DMS153 treated with DMSO at 0.1 percent for 48 hours (cell line): ENCODE results near the gene WBP1L.
"Not testable (repeated sequence)": the region's sequence is repeated elsewhere in the genome, so short reads cannot be mapped to it uniquely, and the experiment has no call there.

ENCODE experiments used
- DNase-seq: peaks from one replicate; lab custom pipeline; 2025; ENCODE audit not compliant: unreplicated experiment; lab: John Stamatoyannopoulos, UW

Gene WBP1L

DNA sequence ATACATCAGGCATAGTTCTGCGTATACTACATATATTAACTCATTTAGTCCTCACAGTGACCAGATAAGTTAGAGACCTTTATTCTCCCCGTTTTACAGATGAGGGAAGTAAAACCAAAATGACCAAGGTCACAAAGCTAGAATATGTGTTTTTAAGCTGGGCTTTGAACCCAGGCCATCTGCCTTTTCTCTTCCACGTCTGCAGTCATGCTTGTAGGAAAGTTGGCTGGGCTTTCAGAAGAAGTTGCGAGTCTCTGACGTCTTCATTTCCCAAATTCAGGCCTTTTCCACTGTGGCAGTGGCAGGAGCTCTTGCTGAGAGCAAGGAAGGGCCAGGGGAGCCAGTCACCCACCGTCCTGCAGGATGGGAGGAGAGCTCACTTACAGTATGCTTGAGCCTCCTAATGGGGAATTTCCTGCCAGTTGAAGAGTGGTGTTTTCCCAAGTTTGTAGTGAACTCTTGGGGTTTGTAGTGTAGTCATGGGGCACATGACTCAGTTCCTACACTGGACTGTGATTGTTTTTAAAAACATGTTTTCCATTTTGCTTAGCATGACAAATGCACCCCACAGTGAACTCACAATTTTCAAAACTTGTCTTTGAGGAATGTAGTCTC lies 59.3 kb downstream of the WBP1L start:
- DNase-seq, result no peak

DNA sequence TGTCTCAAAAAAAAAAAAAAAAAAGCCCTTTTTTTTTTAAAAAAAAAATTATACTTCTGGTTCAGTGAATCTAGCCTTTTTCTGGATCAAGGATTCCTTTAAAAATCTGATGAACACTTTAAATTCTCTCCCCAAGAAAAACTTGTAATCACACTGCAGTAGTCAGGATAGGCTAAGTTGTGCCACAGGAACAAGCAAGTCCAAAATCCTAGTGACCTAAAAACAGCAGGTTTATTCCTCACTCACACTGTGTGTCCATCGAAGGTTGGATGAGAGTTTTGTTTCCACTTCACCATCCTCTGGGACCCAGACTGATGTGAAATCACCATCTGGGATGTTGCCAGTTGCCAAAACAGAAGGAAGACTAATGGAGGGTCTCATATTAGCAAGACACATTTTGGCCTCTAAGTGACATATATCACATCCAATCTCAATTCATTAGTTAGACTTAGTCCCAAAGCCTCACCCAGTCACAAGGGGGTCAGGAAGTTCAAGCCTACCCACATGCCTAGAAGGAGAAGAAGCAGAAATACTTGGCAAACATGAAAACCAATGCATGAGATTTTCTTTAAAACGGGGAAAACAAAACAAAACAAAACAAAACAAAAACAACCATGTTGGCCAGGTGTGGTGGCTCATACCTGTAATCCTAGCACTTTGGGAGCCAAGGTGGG lies 60.8 kb downstream of the WBP1L start:
- no peak for DNase-seq

DNA sequence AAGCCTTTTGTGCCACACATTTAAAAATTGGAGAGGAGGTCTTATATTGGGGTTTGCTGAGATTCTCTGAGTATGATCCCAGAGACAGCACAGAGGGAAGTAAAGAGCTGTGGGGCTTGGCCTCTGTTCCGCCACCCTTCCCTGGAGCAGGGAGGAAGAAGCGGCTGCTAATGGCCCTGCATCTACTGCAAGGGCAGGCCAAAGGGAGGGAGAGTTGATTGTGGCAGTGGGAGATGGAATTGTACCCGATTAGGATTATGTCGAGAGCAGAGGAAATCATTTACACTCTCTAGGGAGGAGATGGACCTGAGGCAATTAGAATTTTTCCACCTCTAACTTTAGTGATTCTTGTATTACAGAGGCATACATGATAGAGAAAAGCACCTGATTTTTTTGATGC lies 64.6 kb downstream of the WBP1L start:
- no peak for DNase-seq

DNA sequence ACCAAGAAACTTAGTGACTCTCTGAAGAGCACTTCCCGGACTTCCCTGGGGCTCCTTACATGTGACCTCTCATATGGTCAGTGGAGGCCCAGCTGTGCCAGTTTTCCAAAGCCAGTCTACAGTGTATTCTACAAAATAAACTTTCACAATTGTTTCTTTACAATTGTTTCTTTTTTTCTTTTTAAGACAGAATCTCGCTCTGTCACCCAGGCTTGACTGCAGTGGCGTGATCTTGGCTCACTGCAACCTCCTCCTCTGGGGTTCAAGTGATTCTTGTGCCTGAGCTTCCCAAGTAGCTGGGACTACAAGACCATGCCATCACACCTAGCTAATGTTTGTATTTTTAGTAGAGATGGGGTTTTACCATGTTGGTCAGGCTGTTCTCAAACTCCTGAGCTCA lies 67.6 kb downstream of the WBP1L start:
- no peak for DNase-seq

DNA sequence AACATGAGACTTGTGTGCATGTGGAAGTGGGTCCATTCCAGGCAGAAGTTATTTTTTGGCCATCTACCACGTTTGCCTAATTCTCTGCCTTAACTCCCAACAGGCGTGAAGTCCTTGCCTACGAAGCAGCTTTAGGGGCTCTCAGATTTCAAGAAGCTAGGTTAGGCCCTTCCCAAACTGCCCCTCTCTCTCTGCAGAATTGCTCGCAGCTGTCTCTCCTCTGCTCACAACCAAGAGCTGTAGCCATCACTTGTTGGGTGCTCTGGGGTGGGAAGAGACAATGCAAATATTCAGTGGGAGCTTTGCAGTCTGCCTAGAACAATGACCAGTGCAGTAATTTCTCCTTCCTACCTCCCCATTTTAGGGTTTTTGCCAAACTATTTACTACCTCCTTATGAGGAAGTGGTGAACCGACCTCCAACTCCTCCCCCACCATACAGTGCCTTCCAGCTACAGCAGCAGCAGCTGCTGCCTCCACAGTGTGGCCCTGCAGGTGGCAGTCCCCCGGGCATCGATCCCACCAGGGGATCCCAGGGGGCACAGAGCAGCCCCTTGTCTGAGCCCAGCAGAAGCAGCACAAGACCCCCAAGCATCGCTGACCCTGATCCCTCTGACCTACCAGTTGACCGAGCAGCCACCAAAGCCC lies 68.6 kb downstream of the WBP1L start:
- no peak for DNase-seq

DNA sequence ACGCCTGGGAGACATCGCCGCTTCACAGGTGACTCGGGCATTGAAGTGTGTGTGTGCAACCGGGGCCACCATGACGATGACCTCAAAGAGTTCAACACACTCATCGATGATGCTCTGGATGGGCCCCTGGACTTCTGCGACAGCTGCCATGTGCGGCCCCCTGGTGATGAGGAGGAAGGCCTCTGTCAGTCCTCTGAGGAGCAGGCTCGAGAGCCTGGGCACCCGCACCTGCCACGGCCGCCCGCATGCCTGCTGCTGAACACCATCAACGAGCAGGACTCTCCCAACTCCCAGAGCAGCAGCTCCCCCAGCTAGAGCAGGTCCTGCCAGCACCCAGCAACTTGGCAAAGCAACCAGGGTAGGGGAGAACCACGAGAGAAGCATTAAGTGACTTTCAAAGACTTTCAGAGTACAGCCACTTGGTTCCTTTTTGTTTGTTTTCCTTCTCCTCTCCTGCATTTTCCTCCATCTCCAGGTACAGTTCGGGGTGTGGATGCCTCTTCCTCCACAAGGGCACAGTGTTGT lies 69.3 kb downstream of the WBP1L start:
- DNase-seq, result no peak

DNA sequence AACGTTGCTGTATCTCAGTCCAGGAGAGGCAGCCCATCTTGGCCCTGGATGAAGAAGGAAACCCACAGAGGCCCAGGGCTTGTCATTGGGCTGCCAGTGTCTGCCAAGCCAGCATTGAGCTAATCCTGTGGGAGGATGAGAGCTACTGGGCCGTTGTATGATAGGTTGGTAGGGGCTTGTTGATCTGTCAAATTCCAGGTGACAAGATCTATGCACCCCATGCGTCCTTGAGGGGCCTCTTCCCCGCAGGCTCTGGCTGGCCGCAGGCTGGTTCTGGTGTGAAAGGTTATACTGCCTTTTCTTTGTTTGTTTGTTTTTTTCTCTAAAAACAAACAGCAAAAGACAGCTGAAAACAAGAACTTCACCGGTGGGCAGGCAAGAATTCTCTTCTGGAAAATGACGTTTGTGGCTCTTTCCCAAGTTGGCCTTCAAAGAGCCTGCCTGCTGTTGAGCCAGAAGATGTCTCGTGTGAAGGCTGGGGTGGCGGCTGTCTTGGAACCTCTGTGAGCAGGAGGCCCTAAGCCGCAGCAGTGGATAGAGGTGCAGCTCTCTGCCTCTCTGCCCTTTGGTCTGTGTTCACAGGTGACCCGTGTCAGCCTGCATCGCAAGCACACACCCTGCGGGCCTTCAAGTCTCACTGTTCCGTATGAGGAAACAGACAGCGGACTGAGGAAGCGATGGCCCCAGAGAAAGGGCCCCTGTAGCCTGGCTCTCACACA lies 70.1 kb downstream of the WBP1L start:
- DNase-seq, result no peak

DNA sequence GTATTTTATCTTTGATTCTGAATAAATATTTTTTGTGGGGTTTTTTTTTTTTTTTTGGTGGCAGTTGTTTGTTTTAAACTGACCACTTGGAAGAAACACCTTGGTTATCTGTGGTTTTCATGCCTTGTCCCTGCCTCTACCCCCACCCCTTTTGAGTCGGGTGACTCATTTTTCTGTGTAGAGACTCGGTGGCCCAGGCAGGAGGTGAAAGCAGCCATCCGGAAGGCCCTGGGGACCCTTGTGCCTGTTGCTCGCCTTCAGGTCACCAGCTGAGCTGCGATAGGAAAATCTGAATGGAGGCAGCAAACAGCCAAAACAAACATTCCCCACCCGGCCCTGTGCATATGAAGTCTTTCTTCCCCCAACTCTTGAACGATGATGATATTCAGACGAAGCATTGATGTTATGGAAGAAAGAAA lies 70.7 kb downstream of the WBP1L start:
- no peak for DNase-seq

DNA sequence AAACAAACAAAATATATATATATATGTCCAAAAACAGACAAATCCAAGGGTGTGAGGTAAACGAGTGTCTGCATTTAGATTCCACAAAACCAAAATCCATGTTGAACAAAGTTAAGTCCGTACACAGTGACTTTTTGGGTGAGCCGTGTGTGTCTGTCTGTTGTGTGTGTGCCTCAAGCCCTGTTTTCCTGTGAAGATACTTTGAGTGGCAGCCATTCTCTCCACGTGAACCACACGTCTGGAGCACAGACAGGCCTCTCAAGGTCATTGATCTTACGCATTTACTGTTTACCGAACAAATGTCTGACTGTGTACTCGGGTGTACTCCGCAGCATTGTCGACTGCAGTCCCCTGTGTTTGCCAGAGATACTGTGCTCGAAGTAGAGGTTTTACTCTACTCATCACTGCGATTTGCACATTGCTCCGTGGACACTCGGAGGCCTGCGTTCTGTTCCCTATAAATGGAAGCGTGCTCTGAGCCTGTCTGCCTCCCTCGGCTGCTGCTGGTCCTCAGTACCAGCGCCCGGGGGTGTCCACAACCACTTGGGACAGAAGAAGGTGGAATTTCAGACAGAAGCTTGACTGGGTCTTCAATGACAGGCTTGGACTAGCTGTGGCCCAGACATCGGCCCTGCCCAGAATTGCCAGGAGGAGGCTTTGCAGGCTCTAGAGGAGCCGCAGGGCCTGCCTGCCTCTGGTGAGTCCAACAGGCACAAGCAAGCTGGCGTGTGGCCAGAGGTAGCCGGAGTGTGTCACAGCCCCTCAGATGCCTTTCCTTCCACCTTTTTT lies 71.3 kb downstream of the WBP1L start:
- DNase-seq, result no peak

DNA sequence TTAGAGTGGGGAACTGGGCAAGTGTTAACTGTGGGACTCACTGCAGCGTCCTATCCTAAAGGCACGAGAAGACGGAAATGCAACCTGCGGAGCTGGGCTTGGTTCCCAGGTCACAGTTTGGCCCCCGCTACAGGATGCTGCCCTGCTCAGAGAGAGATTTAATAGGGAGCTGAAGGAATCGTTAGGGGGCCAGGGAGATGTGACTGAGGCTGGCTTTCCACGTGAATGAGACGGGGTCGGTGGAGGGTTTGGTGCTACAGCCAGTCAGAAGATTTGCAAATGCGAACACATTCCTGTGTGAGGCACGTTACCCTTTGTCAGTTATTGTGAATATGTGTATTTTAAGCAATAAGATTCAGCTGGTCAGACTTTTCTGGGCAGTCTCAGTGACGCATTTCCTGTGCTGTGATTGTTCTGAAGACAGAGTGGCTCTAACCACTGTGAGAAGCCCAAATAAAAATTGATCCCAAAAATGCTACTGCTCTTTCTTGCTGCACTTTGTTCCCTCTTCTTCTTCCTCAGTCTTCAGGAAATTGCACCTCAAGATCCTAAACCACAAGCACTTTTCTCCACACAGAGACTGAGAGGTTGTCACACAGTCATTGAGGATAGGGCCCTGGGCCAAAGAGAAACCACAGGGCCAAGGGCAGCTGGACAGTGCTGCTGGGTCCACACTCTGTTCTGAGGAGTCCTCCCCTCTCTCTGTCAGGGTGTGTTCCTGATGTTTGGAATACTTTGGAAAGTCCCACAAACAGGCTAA lies 72.2 kb downstream of the WBP1L start:
- DNase-seq, result no peak

DNA sequence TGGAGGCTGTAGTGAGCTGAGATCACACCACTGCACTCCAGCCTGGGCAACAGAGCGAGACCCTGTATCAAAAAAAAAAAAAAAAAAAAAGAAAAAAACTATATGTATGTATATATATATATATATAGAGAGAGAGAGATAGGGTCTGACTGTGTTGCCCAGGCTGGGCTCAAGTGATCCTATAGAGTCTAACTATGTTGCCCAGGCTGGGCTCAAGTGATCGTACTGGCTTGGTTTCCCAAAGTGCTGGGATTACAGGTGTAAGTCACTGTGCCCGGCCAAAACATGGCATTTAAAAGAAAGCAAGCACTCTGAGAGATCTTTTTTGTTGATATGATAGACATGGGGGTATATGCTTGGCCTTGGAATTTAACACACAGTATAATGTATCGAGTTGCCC lies 73.4 kb downstream of the WBP1L start:
- no peak for DNase-seq

DNA sequence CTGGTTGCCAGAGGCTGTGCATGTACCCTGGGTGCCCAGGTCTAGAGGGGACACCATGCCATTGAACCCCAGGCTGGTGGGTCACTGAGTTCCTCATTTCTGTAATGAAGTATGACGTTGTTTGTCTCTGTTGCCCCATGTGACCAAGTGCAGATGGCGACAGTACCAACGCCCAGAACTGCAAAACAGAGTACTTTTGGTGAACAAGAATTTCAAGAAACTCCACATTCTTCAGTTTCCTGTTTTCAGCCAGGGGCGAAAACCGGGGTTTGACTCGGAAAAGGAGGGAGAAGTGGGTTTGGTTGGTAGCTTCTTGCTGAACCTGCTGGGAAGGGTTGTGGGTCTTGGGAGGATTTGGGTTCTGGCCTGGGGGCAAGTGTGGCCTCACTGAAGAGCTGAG lies 75.3 kb downstream of the WBP1L start:
- DNase-seq, result no peak

DNA sequence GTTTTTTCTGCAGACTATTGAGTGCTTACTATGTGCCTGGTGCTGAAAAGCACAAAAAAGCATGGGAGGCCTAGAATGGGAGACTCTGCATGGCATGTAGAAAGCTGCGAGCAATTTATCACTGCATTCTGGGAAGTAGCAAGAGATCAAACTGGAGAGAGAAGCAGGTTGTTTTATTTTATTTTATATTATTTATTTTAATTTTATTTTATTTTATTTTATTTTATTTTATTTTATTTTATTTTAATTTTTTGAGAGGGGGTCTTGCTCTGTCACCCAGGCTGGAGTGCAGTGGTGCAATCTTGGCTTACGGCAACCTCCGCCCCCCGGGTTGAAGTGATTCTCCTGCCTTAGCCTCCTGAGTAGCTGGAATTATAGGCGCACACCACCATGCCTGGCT lies 76.3 kb downstream of the WBP1L start:
- DNase-seq, result not testable (repeated sequence)

DNA sequence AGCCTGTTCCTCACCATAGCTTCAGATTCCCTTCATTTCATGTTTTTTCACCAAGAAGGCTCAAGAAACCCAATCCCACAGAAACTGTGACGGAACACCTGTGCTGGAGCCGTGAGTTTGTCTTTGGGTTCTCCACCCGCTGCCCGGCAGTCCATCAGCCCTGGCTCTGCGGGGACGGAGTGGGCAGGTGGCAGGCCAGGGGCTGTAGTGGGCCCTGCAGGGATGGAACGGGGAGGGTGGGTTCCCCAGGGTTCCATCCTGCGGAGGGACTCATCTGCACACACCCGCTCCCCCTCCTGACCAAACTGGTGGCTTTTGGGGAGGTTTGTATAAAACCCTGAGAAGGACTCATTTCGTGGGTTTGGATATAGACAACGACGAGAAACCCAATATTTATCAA lies 78.5 kb downstream of the WBP1L start:
- DNase-seq, result no peak

DNA sequence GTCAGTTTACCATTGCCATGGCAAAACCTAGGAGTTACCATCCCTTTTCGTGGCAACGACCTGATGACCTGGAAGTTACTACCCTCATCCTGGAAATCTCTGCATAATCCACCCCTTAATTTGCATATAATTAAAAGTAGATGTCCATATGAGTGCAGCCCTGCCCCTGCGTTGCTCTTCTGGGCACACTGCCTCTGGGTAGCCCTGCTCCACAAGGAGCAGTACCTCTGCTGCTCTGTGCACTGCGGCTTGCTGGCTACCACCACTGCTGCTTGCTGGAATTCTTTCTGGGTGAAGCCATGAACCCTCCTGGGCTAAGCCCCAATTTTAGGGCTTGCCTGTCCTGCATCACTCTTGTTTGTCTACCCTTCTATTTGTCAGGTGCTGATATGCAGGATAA lies 80.9 kb downstream of the WBP1L start:
- DNase-seq, result no peak

DNA sequence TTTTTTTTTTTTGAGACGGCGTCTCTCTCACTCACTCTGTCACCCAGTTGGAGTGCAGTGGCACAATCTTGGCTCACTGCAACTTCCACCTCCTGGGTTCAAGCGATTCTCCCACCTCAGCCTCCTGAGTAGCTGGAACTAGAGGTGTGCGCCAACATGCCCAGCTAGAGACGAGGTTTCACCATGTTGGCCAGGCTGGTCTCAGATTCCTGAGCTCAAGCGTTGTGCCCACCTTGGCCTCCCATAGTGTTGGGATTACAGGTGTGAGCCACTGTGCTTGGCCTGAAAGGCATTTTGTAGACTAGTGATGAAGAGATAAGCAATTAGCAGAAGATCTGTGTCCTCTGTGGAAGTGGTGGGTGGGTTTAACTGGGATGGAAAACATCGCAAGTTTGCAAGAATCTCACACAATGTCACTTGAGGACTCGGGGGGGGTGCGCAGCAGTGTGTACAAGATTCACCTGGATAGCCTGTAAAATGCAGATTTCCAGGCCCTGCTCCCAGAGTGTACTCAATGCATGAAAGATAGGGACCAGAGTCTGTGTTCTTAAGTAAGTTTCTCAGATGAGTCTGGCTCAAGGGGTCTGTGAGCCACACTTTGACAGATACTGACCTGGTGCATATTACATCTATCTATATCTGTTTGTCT lies 82.5 kb downstream of the WBP1L start:
- DNase-seq, result no peak

DNA sequence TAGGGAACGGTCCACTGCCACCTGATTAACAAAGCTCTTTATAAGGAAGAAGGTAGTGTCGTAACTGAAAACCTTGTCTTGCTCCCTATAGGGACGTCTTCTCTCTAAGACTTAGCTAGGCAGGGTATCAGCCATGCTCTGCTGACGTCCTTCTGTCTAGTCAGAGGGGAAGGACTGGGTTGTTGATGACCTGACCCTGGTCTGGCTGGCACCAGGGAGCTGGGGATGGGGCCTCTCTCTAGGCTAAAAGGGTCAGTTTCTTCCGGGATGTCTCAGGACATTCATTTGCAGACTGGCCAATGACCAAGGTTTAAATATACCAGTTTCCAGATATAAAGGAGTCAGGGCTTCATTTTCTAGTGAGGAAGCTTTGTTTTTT lies 83.8 kb downstream of the WBP1L start:
- DNase-seq, result no peak

DNA sequence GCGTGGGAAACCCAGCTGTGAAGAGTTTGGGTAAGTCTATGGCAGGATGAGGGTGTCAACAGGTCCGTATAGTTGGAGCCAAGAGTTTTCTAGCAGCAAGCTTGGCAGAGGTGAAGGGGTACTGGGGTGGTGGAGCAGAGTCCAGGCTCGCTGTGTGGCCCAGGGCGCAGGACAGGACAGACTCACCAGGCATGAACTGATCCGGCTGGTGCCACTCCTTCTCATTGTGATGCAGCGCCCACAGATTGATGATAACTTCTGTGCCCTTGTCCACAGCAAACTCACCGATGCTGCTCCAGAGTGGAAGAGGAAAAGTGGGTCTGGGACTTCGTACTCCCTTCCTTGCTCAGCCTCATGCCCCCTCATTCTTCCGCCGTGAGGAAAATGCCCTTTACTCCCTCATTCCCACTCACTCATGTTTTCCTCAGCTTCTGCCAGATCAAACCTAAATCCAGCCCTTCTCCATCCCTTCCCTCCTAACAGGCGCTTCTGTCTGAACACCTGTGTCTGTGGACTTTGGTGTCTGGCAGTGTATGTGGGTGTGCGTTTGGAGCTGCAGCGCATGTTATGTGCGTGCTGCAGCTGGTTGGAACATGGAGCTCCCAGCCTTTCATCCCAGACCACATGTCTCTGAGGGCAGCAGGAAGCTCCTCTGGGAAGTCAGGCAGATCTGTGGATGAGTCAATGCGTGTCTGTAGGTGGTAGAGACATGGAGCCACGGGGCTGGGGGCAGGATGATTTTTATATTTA lies 87.7 kb downstream of the WBP1L start:
- no peak for DNase-seq

DNA sequence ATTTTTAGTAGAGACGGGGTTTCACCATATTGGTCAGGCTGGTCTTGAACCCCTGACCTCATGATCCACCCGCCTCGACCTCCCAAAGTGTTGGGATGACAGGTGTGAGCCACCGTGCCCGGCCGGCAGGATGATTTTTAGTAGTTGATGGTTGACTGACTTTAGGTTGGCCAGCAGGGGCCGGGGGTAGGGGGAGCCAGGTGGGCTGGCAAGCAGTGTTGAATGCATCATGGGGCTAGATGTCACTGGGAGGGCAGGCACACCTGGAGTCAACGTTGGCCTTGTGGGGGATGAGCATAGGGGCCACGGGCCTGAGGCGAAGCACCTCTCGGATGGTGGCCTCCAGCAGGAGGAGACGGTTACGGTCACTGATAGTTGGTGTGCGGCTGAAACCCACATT lies 88.5 kb downstream of the WBP1L start:
- no peak for DNase-seq
